Measurements from ENCODE around the gene SLAMF1.

DNA sequence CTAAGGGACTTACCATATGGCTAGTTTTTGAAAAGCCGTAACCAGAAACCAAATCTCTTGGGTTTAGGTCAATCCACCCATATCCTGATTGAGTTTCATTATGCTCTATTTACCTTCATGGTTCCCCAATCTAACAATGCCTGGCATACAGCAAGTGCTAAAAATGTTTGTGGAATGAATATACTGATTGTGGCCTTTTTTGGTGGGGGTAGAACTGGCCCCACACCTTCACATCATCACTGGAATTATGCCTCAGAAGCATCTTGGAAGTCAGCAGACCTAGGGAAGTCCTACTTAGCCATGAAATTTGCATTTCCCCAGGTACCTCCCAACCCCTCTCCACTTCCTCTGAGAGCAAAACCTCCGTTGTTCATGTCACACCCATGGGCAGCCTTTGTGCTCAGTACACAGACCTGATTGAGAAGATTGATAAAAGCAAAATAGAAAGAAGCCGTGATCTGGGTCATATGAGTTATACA lies 17.8 kb upstream of the SLAMF1 start:
- TF ChIP-seq, protein P1, sequence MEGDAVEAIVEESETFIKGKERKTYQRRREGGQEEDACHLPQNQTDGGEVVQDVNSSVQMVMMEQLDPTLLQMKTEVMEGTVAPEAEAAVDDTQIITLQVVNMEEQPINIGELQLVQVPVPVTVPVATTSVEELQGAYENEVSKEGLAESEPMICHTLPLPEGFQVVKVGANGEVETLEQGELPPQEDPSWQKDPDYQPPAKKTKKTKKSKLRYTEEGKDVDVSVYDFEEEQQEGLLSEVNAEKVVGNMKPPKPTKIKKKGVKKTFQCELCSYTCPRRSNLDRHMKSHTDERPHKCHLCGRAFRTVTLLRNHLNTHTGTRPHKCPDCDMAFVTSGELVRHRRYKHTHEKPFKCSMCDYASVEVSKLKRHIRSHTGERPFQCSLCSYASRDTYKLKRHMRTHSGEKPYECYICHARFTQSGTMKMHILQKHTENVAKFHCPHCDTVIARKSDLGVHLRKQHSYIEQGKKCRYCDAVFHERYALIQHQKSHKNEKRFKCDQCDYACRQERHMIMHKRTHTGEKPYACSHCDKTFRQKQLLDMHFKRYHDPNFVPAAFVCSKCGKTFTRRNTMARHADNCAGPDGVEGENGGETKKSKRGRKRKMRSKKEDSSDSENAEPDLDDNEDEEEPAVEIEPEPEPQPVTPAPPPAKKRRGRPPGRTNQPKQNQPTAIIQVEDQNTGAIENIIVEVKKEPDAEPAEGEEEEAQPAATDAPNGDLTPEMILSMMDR (IDR thresholded peaks at IDR 0.05) = no peak
- TF ChIP-seq POLR2A (IDR thresholded peaks at IDR 0.05) = no peak

Data from adrenal gland (tissue), 5 donors.